Neural cell (in vitro differentiated cells): ENCODE results near the gene FADS1. TPM values are rescaled to one million over a fixed set of nuclear protein-coding genes. Genes with fewer than 3 reads are reported as not detected.

ENCODE experiments used
- H2AFZ ChIP-seq: fragments of 200-600, 300-800 bp; sonication (generic), shearing (Covaris generic); 2 replicates; pipeline ENCODE4 v1.6.0; 2014; ENCODE audit warnings: low read depth, mild to moderate bottlenecking, antibody characterized with exemption, low read length, moderate library complexity
- H3F3A ChIP-seq: fragments of 200-600 bp; shearing (Covaris generic); 2 replicates; pipeline ENCODE4 v1.6.1; 2016; ENCODE audit warnings: mild to moderate bottlenecking, moderate library complexity, mixed read lengths, antibody characterized with exemption, low read length; ENCODE audit not compliant: insufficient read depth, poor library complexity, severe bottlenecking
- H3K27ac ChIP-seq: fragments of 200-600, 300-800 bp; sonication (generic), shearing (Covaris generic); 2 replicates; pipeline ENCODE4 v1.5.1; 2014; ENCODE audit warnings: mild to moderate bottlenecking, low read length, moderate library complexity
- H3K27me3 ChIP-seq: fragments of 300-800, 200-600 bp; sonication (generic), shearing (Covaris generic); 2 replicates; pipeline ENCODE4 v1.6.0; 2014; ENCODE audit warnings: mild to moderate bottlenecking, low read depth, low read length, moderate library complexity; ENCODE audit not compliant: insufficient read depth
- H3K36me3 ChIP-seq: fragments of 300-800, 200-600 bp; sonication (generic), shearing (Covaris generic); 2 replicates; pipeline ENCODE4 v1.5.1; 2014; ENCODE audit warnings: mild to moderate bottlenecking, antibody characterized with exemption, low read length, moderate library complexity; ENCODE audit not compliant: insufficient read depth
- H3K4me2 ChIP-seq: fragments of 300-800, 200-600 bp; sonication (generic), shearing (Covaris generic); 2 replicates; pipeline ENCODE4 v1.6.0; 2014; ENCODE audit warnings: mild to moderate bottlenecking, low read length
- H3K4me3 ChIP-seq: fragments of 300-800, 200-600 bp; sonication (generic), shearing (Covaris generic); 2 replicates; pipeline ENCODE4 v1.5.1; 2014; ENCODE audit warnings: mild to moderate bottlenecking, low read length, moderate library complexity
- H3K79me2 ChIP-seq: fragments of 200-600 bp; shearing (Covaris generic); replicated peaks from 2 replicates; pipeline ENCODE4 v1.6.0; 2014; ENCODE audit warnings: mild to moderate bottlenecking, low read length, moderate library complexity; ENCODE audit not compliant: insufficient read depth
- H3K9ac ChIP-seq: fragments of 300-800, 200-600 bp; sonication (generic), shearing (Covaris generic); 2 replicates; pipeline ENCODE4 v1.6.1; 2016; ENCODE audit warnings: mild to moderate bottlenecking, low read length, mixed read lengths
- H3K9me2 ChIP-seq: fragments of 200-600 bp; shearing (Covaris generic); 2 replicates; pipeline ENCODE4 v1.6.1; 2016; ENCODE audit warnings: mild to moderate bottlenecking, low read length, mixed read lengths; ENCODE audit not compliant: insufficient read depth
- H3K9me3 ChIP-seq: fragments of 200-600, 300-800 bp; sonication (generic), shearing (Covaris generic); 2 replicates; pipeline ENCODE4 v1.6.1; 2016; ENCODE audit warnings: mild to moderate bottlenecking, mixed run types, low read length, moderate library complexity, mixed read lengths
- H4K20me1 ChIP-seq: fragments of 200-600 bp; shearing (Covaris generic); 2 replicates; pipeline ENCODE4 v1.6.1; 2016; ENCODE audit warnings: mild to moderate bottlenecking, mixed run types; ENCODE audit not compliant: insufficient read depth
- EP300 ChIP-seq: fragments of 450-650 bp; conservative IDR thresholded peaks from 2 replicates; pipeline ENCODE4 v1.6.1; 2014; ENCODE audit warnings: antibody characterized with exemption, mild to moderate bottlenecking, moderate library complexity; ENCODE audit not compliant: poor library complexity, severe bottlenecking
- EZH2 ChIP-seq: fragments of 200-600, 300-800 bp; shearing (Covaris generic), sonication (generic); IDR thresholded peaks from 2 replicates; pipeline ENCODE4 v1.6.1; 2014; ENCODE audit warnings: antibody characterized with exemption, low read length, borderline replicate concordance, mild to moderate bottlenecking; ENCODE audit not compliant: insufficient read depth, poor library complexity, severe bottlenecking
- MXI1 ChIP-seq: fragments of 450-650 bp; conservative IDR thresholded peaks from 2 replicates; pipeline ENCODE4 v1.6.1; 2014; ENCODE audit warnings: antibody characterized with exemption, mild to moderate bottlenecking; ENCODE audit not compliant: poor library complexity, severe bottlenecking
- POLR2AphosphoS5 ChIP-seq: IDR thresholded peaks from 2 replicates; pipeline ENCODE4 v1.6.1; 2012
- RAD21 ChIP-seq: fragments of 450-650 bp; conservative IDR thresholded peaks from 2 replicates; pipeline ENCODE4 v1.6.1; 2014; ENCODE audit warnings: antibody characterized with exemption, mild to moderate bottlenecking, moderate library complexity
- SMC3 ChIP-seq: fragments of 450-650 bp; conservative IDR thresholded peaks from 2 replicates; pipeline ENCODE4 v1.6.1; 2014; ENCODE audit warnings: antibody characterized with exemption, mild to moderate bottlenecking, moderate library complexity; ENCODE audit not compliant: poor library complexity
- TAF1 ChIP-seq: IDR thresholded peaks from 2 replicates; pipeline ENCODE4 v1.6.1; 2012; ENCODE audit warnings: low read depth
- polyA plus RNA-seq: library from polyadenylated mRNA; depleted of rRNA; stranded (reverse); fragments of >200 nt; gene quantifications from 2 replicates; pipeline ENCODE4 v1.2.3, GENCODE V29; 2014
- TF ChIP-seq, protein P1 (sequence below): fragments of 450-650 bp; IDR thresholded peaks from 2 replicates; pipeline ENCODE4 v1.5.1; 2014; ENCODE audit warnings: antibody characterized with exemption, mild to moderate bottlenecking, moderate library complexity; ENCODE audit not compliant: poor library complexity, severe bottlenecking
- TF ChIP-seq, protein P2 (sequence below): IDR thresholded peaks from 2 replicates; pipeline ENCODE4 v1.6.1; 2012; ENCODE audit warnings: borderline replicate concordance

The FADS1 gene
- polyA plus RNA-seq, 1 donor from 2014 or later = 102 TPM

DNA sequence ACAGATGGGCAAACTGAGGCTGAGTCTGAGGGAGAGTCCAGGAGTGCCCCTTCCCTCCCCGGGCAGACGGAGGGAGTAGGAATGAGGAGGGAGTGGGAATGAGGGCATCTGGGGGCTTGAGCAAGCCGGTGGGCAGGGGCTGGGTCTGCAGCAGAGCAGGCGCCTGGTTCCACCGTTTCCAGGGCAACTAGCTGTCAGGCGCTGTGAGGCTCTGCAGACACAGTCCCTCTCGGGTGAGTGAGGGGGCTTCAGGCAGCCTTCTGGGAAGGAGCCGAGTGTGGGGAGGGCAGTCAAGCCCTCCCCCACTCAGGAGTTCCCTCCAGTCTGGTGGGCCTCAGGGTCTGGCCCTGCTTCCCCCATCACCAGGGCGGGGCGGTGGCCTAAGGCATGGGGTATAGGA is 43.4 kb downstream of the FADS1 start:
- Histone ChIP-seq H3K9me2 (no peaks in the 10 kb centered on the region), H3F3A (no peaks in the 10 kb centered on the region), H3K36me3 (no peaks in the 10 kb centered on the region), H3K79me2 (no peaks in the 10 kb centered on the region), H3K4me2 (peak overlapping the region; percentile 19), H3K4me3 (peak overlapping the region; percentile 41), H3K9ac (no peak overlapping the region), H3K9me3 (no peaks in the 10 kb centered on the region), H4K20me1 (no peaks in the 10 kb centered on the region), H3K27ac (peak overlapping the region; percentile 24), H3K27me3 (no peaks in the 10 kb centered on the region), H2AFZ (no peak overlapping the region)
- TF ChIP-seq TAF1 (no peak), SMC3 (no peak), EP300 (peak; percentile 13), RAD21 (no peak)
- TF ChIP-seq, protein P1, sequence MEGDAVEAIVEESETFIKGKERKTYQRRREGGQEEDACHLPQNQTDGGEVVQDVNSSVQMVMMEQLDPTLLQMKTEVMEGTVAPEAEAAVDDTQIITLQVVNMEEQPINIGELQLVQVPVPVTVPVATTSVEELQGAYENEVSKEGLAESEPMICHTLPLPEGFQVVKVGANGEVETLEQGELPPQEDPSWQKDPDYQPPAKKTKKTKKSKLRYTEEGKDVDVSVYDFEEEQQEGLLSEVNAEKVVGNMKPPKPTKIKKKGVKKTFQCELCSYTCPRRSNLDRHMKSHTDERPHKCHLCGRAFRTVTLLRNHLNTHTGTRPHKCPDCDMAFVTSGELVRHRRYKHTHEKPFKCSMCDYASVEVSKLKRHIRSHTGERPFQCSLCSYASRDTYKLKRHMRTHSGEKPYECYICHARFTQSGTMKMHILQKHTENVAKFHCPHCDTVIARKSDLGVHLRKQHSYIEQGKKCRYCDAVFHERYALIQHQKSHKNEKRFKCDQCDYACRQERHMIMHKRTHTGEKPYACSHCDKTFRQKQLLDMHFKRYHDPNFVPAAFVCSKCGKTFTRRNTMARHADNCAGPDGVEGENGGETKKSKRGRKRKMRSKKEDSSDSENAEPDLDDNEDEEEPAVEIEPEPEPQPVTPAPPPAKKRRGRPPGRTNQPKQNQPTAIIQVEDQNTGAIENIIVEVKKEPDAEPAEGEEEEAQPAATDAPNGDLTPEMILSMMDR = no peak

DNA sequence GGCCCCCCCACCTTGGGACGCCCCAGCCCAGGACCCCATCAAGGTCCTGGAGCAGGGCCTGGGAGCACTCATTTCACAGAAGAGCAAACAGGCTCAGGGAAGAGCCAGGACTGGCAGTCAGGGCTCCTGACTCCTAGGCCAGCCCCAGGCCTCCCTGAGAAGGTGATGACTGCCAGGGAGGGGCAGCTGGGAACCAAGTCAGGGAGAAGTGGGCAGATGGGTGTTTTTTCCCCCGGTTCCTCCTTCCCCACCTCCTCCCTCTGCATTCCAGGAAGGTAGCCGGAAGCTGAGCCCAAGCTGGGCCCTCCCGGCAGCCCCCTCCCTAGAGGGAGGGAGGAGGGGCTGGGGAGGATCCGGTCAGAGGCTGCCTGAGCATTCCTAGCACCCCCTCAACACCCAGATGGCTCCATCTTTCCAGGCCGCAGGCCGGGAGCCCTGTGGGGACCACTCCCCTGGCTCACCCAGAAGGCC is 44.8 kb downstream of the FADS1 start:
- Histone ChIP-seq H3K9me3 (no peaks in the 10 kb centered on the region), H3K9ac (no peak overlapping the region), H3F3A (no peaks in the 10 kb centered on the region), H3K9me2 (no peaks in the 10 kb centered on the region), H3K27ac (no peak overlapping the region), H4K20me1 (no peaks in the 10 kb centered on the region), H3K36me3 (no peaks in the 10 kb centered on the region), H3K4me2 (no peak overlapping the region), H3K79me2 (no peaks in the 10 kb centered on the region), H3K27me3 (no peaks in the 10 kb centered on the region), H2AFZ (no peak overlapping the region), H3K4me3 (no peak overlapping the region)
- TF ChIP-seq MXI1 (no peak), TAF1 (no peak), EP300 (no peak), SMC3 (no peak), EZH2 (no peak), POLR2AphosphoS5 (no peak), RAD21 (no peak)
- TF ChIP-seq, protein P1 = no peak
- TF ChIP-seq, protein P2, sequence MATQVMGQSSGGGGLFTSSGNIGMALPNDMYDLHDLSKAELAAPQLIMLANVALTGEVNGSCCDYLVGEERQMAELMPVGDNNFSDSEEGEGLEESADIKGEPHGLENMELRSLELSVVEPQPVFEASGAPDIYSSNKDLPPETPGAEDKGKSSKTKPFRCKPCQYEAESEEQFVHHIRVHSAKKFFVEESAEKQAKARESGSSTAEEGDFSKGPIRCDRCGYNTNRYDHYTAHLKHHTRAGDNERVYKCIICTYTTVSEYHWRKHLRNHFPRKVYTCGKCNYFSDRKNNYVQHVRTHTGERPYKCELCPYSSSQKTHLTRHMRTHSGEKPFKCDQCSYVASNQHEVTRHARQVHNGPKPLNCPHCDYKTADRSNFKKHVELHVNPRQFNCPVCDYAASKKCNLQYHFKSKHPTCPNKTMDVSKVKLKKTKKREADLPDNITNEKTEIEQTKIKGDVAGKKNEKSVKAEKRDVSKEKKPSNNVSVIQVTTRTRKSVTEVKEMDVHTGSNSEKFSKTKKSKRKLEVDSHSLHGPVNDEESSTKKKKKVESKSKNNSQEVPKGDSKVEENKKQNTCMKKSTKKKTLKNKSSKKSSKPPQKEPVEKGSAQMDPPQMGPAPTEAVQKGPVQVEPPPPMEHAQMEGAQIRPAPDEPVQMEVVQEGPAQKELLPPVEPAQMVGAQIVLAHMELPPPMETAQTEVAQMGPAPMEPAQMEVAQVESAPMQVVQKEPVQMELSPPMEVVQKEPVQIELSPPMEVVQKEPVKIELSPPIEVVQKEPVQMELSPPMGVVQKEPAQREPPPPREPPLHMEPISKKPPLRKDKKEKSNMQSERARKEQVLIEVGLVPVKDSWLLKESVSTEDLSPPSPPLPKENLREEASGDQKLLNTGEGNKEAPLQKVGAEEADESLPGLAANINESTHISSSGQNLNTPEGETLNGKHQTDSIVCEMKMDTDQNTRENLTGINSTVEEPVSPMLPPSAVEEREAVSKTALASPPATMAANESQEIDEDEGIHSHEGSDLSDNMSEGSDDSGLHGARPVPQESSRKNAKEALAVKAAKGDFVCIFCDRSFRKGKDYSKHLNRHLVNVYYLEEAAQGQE = no peak
